ENCODE results near the gene JMJD1C.

DNA sequence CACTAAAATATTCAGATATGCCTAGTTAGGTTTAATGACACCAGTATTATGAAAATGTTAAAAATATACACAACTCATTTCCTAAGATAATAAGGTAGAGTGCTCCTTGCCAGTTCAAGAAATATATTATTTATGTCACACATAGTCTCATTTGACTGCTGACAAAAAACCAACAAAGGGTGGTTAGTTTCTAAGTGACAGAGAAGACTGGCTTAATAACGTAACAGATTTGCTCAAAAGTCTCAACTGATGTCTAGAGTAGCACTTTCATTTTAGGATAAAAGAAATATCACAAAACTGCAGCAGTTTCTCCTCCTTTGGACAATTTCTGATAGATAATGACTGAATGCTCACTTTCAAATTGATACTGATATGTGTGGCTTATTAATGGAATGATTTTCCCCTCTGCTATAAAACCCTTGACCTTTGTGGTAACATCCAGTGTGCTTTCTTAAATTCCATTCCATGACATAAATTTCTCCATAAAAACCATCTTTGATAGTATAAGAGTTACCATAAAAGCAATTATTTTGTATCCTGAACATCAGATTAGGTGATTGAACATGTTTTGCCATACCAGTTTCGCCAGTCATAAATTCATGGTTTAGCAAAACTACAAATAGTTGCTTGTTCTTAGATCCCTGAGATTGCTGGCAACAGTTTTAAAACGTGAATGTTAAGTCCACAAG lies 238.4 kb downstream of the JMJD1C start:
- TF ChIP-seq ZNF274 (IDR thresholded peaks at IDR 0.05; ENCODE audit: low read depth, low read length) (no peak), SUZ12 (IDR thresholded peaks at IDR 0.05; ENCODE audit: extremely low read depth, insufficient read depth, insufficient read length) (no peak)

Data from NT2/D1 (cell line).